ENCODE results near the gene NAT10.

DNA sequence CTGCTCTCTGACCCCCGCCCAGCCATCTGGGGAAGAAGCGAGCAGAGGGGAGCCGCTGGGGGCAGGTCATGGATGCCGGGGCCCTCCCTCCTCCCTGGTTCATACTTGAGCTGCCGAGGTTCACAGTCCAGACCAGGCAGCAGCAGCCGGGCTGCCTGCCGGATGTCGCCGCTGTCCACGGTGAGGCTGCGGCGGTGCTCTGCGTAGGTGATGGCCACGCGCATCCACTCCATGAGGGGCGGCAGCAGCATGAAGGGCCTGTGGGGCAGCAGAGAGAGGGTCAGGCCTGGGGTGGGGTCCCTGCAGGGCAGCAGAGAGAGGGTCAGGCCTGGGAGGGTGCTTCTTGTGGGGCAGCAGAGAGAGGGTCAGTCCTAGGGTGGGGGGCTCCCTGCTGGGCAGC, 67.6 kb downstream of the NAT10 start:
- TF ChIP-seq POLR2A (IDR thresholded peaks at IDR 0.05): no peak
- TF ChIP-seq, protein P1, sequence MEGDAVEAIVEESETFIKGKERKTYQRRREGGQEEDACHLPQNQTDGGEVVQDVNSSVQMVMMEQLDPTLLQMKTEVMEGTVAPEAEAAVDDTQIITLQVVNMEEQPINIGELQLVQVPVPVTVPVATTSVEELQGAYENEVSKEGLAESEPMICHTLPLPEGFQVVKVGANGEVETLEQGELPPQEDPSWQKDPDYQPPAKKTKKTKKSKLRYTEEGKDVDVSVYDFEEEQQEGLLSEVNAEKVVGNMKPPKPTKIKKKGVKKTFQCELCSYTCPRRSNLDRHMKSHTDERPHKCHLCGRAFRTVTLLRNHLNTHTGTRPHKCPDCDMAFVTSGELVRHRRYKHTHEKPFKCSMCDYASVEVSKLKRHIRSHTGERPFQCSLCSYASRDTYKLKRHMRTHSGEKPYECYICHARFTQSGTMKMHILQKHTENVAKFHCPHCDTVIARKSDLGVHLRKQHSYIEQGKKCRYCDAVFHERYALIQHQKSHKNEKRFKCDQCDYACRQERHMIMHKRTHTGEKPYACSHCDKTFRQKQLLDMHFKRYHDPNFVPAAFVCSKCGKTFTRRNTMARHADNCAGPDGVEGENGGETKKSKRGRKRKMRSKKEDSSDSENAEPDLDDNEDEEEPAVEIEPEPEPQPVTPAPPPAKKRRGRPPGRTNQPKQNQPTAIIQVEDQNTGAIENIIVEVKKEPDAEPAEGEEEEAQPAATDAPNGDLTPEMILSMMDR (IDR thresholded peaks at IDR 0.05): no peak
- no peak for TF ChIP-seq EP300 (IDR thresholded peaks at IDR 0.05)

Measured in gastroesophageal sphincter (tissue), 3 donors.